ENCODE data around the gene PNMA8B.
A peak's percentile ranks its signal among the peaks of the same experiment; 100 is the strongest.

Gene PNMA8B

GRCh38 chr19:46442808-46443450 lies 52.7 kb downstream of the PNMA8B start:
- TF ChIP-seq REST (IDR thresholded peaks at IDR 0.05; ENCODE audit: low read depth) = no peak
- no peak for TF ChIP-seq MAX (IDR thresholded peaks at IDR 0.05)
- no peak for TF ChIP-seq FOXM1 (IDR thresholded peaks at IDR 0.05; ENCODE audit: borderline replicate concordance, low read depth)
- no peak for TF ChIP-seq ZBTB7A (IDR thresholded peaks at IDR 0.05; ENCODE audit: low read depth)
- peak; percentile 13; the same call in 1 of the 2 replicates for TF ChIP-seq EP300 (IDR thresholded peaks at IDR 0.05; ENCODE audit: borderline replicate concordance)
- TF ChIP-seq TAF1 (IDR thresholded peaks at IDR 0.05; ENCODE audit: low read depth) = no peak
- TF ChIP-seq TCF12 (IDR thresholded peaks at IDR 0.05; ENCODE audit: low read depth) = no peak
- peak; percentile 87 for TF ChIP-seq NFIC (IDR thresholded peaks at IDR 0.05)
- TF ChIP-seq TEAD4 (IDR thresholded peaks at IDR 0.05) = peak; percentile 45
- TF ChIP-seq CREB1 (IDR thresholded peaks at IDR 0.05; ENCODE audit: low read depth) = no peak

- no peak for TF ChIP-seq TEAD4 (IDR thresholded peaks at IDR 0.05)
- TF ChIP-seq ZBTB7A (IDR thresholded peaks at IDR 0.05; ENCODE audit: low read depth) = no peak
- TF ChIP-seq CREB1 (IDR thresholded peaks at IDR 0.05; ENCODE audit: low read depth) = no peak
- TF ChIP-seq EGR1 (IDR thresholded peaks at IDR 0.05) = no peak
- no peak for TF ChIP-seq CEBPB (IDR thresholded peaks at IDR 0.05)
- TF ChIP-seq RAD21 (IDR thresholded peaks at IDR 0.05; ENCODE audit: low read depth) = no peak
Measured at GRCh38 chr19:46441866-46442265, 53.8 kb downstream of the PNMA8B start.

Measured in Ishikawa (cell line).